ENCODE results near the gene ROR1. TPM values are rescaled to one million over a fixed set of nuclear protein-coding genes. Genes with fewer than 3 reads are reported as not detected.

ROR1 gene
- total and polyA plus RNA-seq, 5 donors, result 3.4 to 32.5 (median 11.9) TPM

DNA sequence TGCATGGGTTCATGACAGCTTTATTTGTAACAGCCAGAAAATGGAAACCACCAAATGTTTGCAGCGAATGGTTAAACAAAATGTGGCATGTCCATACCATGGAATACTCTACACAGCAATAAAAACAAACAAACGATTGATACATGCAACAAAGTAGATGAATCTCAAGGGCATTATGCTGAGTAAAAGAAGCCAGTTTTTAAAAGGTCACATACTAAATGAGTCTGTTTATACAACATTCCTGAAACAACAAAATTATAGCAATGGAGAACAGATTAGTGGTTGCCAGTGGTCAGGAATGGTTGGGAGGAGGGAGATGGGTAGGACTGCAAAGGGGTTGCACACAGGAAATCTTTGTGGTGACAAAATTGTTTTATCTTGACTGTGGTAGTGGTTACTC lies 227.2 kb downstream of the ROR1 start:
- Histone ChIP-seq H3K4me1 (ENCODE audit: control insufficient read depth, insufficient read depth, low read length) (peaks cover 1% of the 10 kb centered on the region), H3K27me3 (ENCODE audit: control insufficient read depth, insufficient read depth) (no peaks in the 10 kb centered on the region), H3K4me3 (ENCODE audit: low read length) (no peak overlapping the region), H3K27ac (ENCODE audit: low read length) (no peak overlapping the region), H3K9me3 (ENCODE audit: control insufficient read depth, low read length) (no peaks in the 10 kb centered on the region)
- intact Hi-C loops (cut with DNase I), result no loop called here
- DNase-seq (no peak), ATAC-seq (no peak)
- WGBS, result 73% methylated on average over 2 of the region's 2 CpGs

DNA sequence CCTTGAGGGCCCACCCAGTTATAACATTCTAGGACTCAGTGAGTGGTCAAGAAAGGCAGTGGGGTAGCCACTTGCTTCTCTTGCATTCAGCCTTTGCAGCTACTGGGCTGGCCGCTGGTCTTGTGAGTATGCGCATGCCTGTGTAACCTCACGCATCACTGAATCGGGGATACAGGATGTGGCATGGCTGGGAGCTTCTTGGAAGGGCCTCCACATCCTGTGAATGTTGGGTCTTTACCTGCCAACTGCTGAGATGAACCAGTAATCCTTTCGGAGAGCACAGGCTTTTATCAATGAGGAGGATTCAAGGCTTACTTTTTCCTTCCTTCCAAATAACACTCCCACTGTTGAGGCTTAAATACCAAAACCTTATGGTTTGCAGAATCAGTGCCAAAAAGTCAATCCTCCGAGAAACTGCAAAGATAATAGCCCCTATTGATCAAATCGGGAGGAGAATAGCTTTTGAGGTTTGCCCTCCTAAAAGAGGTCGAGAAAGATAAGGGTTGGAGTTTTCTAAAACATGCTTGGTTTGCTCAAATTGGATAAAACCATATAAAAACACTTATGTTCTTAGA lies 230.7 kb downstream of the ROR1 start:
- Histone ChIP-seq H3K4me1 (ENCODE audit: control insufficient read depth, insufficient read depth, low read length) (peaks cover 8% of the 10 kb centered on the region), H3K4me3 (ENCODE audit: low read length) (no peak overlapping the region), H3K9me3 (ENCODE audit: control insufficient read depth, low read length) (no peaks in the 10 kb centered on the region), H3K27me3 (ENCODE audit: control insufficient read depth, insufficient read depth) (no peaks in the 10 kb centered on the region), H3K27ac (ENCODE audit: low read length) (no peak overlapping the region)
- ATAC-seq (no peak), DNase-seq (no peak)
- intact Hi-C loops (cut with DNase I), result no loop called here
- WGBS, result 75% methylated on average over 8 of the region's 8 CpGs

DNA sequence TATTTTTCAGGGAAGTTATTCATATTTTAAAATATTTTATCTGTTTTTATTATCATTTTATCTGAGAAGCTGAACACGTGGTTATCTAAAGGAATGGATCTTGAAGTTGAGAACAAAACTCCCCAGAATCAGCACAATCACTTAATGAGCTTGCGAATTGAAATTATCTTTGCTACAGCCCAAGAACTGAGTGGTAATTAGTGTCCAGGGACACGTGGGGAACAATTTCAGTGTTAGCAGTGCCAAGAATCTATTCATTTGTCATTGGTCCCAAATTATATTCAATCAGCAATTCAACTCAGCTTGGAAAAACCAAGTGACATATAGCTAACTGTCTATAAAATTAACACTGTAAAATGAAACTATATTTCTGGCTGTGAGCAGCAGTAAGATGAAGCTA lies 232.0 kb downstream of the ROR1 start:
- H3K9me3 ChIP-seq (ENCODE audit: control insufficient read depth, low read length), result no peaks in the 10 kb centered on the region
- WGBS, result 22% methylated on average over 3 of the region's 3 CpGs
- no peaks in the 10 kb centered on the region for H3K27me3 ChIP-seq (ENCODE audit: control insufficient read depth, insufficient read depth)
- H3K27ac ChIP-seq (ENCODE audit: low read length), result no peak overlapping the region
- no peak for ATAC-seq
- DNase-seq, result no peak
- peaks cover 7% of the 10 kb centered on the region for H3K4me1 ChIP-seq (ENCODE audit: control insufficient read depth, insufficient read depth, low read length)
- intact Hi-C loops (cut with DNase I), result no loop called here
- no peak overlapping the region for H3K4me3 ChIP-seq (ENCODE audit: low read length)

DNA sequence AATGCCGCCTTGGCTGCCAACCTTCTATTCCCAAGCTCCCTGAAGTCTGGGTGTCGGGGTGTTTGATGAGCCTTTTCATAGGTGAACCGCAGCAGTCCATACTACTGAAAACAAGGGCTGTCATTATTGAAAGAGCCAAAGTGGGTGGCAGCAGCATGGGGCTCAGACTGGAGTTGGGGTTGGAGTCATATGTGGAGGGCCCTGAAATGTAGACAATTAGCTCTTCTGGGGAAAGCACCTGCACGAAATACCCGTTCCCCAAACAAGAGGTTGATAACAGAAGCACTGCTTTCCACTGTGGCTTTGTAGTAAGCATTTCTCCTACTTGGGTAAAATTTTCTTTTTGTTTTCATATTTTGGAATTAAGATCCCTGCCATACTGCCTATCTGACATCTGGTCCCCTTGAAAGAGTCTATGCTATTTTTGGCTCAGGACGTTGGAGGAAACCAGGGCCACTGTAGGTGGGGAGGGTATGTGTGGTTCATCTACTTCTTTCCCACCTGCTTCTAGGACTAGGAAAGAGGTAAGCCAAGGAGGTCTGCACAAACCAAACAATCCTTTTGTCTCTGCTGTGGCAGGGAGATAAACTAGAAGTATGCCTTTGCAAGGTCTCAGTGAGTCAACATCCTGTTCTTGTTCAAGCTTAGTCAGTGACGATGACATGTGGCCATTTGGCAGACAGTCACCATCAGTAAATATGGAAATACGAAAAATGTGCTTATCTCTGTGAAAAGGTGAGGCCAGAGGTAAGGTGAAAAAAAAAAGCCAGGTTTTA lies 232.6 kb downstream of the ROR1 start:
- intact Hi-C loops (cut with DNase I), result no loop called here
- no peak overlapping the region for H3K27ac ChIP-seq (ENCODE audit: low read length)
- peaks cover 7% of the 10 kb centered on the region for H3K4me1 ChIP-seq (ENCODE audit: control insufficient read depth, insufficient read depth, low read length)
- DNase-seq, result no peak
- no peaks in the 10 kb centered on the region for H3K27me3 ChIP-seq (ENCODE audit: control insufficient read depth, insufficient read depth)
- H3K9me3 ChIP-seq (ENCODE audit: control insufficient read depth, low read length), result no peaks in the 10 kb centered on the region
- H3K4me3 ChIP-seq (ENCODE audit: low read length), result no peak overlapping the region
- ATAC-seq, result peak in 1 of 2 donors; percentile 80
- WGBS, result 50% methylated on average over 8 of the region's 8 CpGs

DNA sequence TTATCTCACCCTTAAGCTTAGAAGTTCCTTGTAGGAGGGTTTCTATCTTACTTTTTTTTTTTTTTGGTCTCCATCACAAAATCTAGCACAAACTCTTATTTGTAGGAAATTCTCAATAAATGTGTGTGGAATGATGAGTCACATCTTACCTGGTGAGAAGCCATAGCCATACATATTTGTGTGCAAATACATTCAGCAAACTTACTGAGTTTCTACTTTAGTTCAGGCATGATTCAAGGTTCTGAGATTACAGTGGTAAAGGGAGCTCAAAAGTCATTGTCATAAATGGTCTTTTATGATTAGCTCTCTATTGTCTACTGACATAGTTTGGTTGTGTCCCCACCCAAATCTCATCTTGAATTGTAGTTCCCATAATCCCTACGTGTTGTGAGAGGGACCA lies 236.5 kb downstream of the ROR1 start:
- WGBS, result 76% methylated on average over 1 of the region's 1 CpG
- Histone ChIP-seq H3K4me1 (ENCODE audit: control insufficient read depth, insufficient read depth, low read length) (peaks cover 7% of the 10 kb centered on the region), H3K9me3 (ENCODE audit: control insufficient read depth, low read length) (no peaks in the 10 kb centered on the region), H3K27me3 (ENCODE audit: control insufficient read depth, insufficient read depth) (no peaks in the 10 kb centered on the region), H3K4me3 (ENCODE audit: low read length) (no peak overlapping the region), H3K27ac (ENCODE audit: low read length) (no peak overlapping the region)
- intact Hi-C loops (cut with DNase I), result no loop called here
- DNase-seq, result no peak
- ATAC-seq, result no peak

DNA sequence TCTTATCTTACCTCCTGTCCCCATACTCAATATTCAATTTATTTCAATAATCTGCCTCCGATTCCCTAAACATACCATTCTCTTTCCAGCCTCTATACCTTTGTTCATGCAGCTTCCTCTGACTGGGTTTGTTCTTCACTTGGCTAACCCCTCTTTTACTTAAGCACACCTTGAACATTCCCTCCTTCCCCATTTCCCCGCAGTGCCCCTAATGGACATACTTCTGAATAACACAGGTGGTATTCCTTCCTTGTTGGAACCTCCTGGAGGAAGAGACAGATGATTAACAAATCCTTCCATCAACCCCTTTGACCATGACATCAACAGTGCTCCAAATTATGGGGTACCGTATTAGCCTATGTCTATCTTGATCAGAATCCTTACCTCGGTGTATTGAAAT lies 239.6 kb downstream of the ROR1 start:
- 72% methylated on average over 4 of the region's 4 CpGs for WGBS
- no peak for DNase-seq
- no peaks in the 10 kb centered on the region for H3K9me3 ChIP-seq (ENCODE audit: control insufficient read depth, low read length)
- no peak for ATAC-seq
- no peak overlapping the region for H3K27ac ChIP-seq (ENCODE audit: low read length)
- H3K27me3 ChIP-seq (ENCODE audit: control insufficient read depth, insufficient read depth), result no peaks in the 10 kb centered on the region
- H3K4me1 ChIP-seq (ENCODE audit: control insufficient read depth, insufficient read depth, low read length), result no peaks in the 10 kb centered on the region
- intact Hi-C loops (cut with DNase I), result no loop called here
- no peak overlapping the region for H3K4me3 ChIP-seq (ENCODE audit: low read length)

DNA sequence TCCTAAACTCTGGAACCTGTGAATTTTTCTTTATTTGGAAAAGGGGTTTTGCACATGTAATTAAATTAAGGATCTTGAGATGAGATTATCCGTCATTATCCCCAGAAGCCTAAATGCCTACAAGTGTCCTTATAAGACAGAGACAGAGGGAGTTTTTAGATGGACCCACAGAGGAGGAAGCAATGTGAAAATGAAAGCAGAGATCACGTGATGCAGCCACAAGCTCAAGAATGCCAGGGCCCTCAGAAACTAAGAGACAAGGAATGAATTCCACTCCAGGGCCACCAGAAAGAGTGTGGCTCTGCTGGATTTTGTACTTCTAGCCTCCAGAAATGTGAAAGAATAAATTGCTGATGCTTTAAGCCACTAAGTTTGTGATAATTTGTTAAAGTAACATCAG lies 246.0 kb downstream of the ROR1 start:
- WGBS, result 49% methylated on average over 2 of the region's 2 CpGs
- peak overlapping the region; percentile 18 for H3K4me3 ChIP-seq (ENCODE audit: low read length)
- intact Hi-C loops (cut with DNase I), result no loop called here

DNA sequence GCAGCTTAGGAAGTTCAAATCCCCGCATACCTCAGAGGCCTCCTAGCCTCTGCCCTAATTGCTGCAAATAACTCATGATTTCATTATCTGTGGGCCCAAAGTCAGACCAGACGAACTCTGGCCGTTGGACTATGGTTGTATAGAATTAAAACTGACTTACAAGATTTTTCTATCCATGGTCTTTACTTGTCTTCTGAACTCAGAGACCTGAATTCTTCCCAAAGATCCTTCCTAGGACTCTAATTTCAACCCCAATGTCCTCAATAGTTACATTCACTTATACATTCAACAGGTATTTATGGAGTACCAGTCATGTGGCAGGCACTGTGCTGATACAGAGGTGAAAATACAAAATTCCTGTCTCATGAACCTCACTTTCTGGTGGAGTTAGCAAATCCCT lies 247.2 kb downstream of the ROR1 start:
- WGBS, result 93% methylated on average over 3 of the region's 3 CpGs
- no peak for DNase-seq
- intact Hi-C loops (cut with DNase I), result no loop called here
- no peak overlapping the region for H3K27ac ChIP-seq (ENCODE audit: low read length)
- H3K27me3 ChIP-seq (ENCODE audit: control insufficient read depth, insufficient read depth), result no peaks in the 10 kb centered on the region
- H3K9me3 ChIP-seq (ENCODE audit: control insufficient read depth, low read length), result no peaks in the 10 kb centered on the region
- no peak for ATAC-seq
- no peaks in the 10 kb centered on the region for H3K4me1 ChIP-seq (ENCODE audit: control insufficient read depth, insufficient read depth, low read length)
- no peak overlapping the region for H3K4me3 ChIP-seq (ENCODE audit: low read length)

More for the DNA sequence above, 246.0 kb downstream of the ROR1 start:
- H3K27me3 ChIP-seq (ENCODE audit: control insufficient read depth, insufficient read depth), result no peaks in the 10 kb centered on the region
- no peak overlapping the region for H3K27ac ChIP-seq (ENCODE audit: low read length)
- DNase-seq (no peak), ATAC-seq (peak in 1 of 2 donors; percentile 54)
- H3K9me3 ChIP-seq (ENCODE audit: control insufficient read depth, low read length), result no peaks in the 10 kb centered on the region
- no peaks in the 10 kb centered on the region for H3K4me1 ChIP-seq (ENCODE audit: control insufficient read depth, insufficient read depth, low read length)

DNA sequence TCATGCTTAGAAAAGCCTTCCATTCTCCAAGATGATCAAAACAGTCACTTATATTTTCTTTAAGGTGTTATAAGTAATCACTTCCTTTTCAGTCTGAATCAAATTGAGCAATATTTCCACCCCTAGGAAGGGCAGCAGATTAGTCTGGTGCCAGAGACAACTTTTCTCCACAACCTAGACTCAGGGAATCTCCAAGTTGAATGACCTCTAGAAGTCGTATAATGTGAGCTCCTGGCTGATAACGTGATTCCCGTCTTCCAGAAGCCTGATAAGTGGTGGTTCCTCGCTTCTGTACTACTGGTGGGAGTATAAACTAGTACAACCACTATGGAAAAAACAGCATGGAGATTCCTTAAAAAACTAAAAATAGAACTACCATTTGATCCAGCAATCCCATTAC lies 251.2 kb downstream of the ROR1 start:
- H3K27me3 ChIP-seq (ENCODE audit: control insufficient read depth, insufficient read depth), result no peaks in the 10 kb centered on the region
- WGBS, result 55% methylated on average over 4 of the region's 4 CpGs

DNA sequence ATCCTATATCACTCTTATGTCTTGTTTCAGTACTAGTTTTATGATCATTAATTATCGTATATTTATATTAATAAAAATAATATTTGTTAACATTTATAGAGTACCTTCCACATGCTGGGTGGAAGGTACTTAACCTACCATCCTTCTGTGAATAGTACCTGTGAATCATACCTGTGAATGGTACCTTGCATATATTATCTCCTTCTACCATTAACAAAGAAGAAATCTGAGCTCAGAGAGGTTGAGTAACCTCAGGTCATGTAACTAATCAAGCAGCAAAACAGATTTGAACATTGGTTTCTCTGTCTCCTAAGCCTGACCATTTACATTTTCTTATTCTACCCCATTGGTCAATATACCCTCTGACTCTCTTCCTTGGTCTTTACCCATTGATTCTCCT lies 255.2 kb downstream of the ROR1 start:
- ATAC-seq (no peak), DNase-seq (no peak)
- no peaks in the 10 kb centered on the region for H3K4me1 ChIP-seq (ENCODE audit: control insufficient read depth, insufficient read depth, low read length)
- no peaks in the 10 kb centered on the region for H3K27me3 ChIP-seq (ENCODE audit: control insufficient read depth, insufficient read depth)
- no peaks in the 10 kb centered on the region for H3K9me3 ChIP-seq (ENCODE audit: control insufficient read depth, low read length)
- no peak overlapping the region for H3K27ac ChIP-seq (ENCODE audit: low read length)
- WGBS, result 91% methylated on average over 1 of the region's 1 CpG
- intact Hi-C loops (cut with DNase I), result no loop called here
- no peak overlapping the region for H3K4me3 ChIP-seq (ENCODE audit: low read length)

More for the DNA sequence above, 251.2 kb downstream of the ROR1 start:
- ATAC-seq, result no peak
- Histone ChIP-seq H3K4me1 (ENCODE audit: control insufficient read depth, insufficient read depth, low read length) (no peaks in the 10 kb centered on the region), H3K27ac (ENCODE audit: low read length) (no peak overlapping the region), H3K9me3 (ENCODE audit: control insufficient read depth, low read length) (no peaks in the 10 kb centered on the region), H3K4me3 (ENCODE audit: low read length) (no peak overlapping the region)
- intact Hi-C loops (cut with DNase I), result no loop called here
- DNase-seq, result no peak

DNA sequence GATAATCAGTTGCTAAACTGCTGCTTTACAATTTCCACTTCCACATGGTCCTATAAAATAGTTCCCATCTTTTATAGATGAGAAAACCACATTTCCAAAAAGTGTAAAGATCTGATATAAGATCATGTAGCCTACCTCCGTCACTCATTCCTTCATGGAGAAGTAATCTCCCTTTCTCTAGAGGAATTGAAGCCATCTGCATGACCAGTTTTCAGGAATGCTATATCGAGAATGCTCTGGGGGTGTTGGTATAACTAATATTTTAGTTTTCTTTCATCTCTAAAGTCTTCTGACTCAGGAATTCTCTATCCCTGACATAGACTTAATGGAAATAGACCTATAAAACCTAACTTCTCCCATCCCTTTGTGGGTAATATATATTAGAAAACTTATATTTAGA lies 256.6 kb downstream of the ROR1 start:
- Histone ChIP-seq H3K9me3 (ENCODE audit: control insufficient read depth, low read length) (no peaks in the 10 kb centered on the region), H3K4me3 (ENCODE audit: low read length) (no peak overlapping the region), H3K27me3 (ENCODE audit: control insufficient read depth, insufficient read depth) (no peaks in the 10 kb centered on the region), H3K27ac (ENCODE audit: low read length) (no peak overlapping the region), H3K4me1 (ENCODE audit: control insufficient read depth, insufficient read depth, low read length) (no peaks in the 10 kb centered on the region)
- no peak for ATAC-seq
- intact Hi-C loops (cut with DNase I), result no loop called here
- no peak for DNase-seq
- WGBS, result 93% methylated on average over 2 of the region's 2 CpGs
